ENCODE data around the gene NEU2. TPM values are rescaled to one million over a fixed set of nuclear protein-coding genes. Genes with fewer than 3 reads are reported as not detected.

Gene NEU2
- total and polyA plus RNA-seq, 10 of the 15 experiments (the other 5 are each of a cell fraction or from before 2014, with no cell fraction given), result not detected

DNA sequence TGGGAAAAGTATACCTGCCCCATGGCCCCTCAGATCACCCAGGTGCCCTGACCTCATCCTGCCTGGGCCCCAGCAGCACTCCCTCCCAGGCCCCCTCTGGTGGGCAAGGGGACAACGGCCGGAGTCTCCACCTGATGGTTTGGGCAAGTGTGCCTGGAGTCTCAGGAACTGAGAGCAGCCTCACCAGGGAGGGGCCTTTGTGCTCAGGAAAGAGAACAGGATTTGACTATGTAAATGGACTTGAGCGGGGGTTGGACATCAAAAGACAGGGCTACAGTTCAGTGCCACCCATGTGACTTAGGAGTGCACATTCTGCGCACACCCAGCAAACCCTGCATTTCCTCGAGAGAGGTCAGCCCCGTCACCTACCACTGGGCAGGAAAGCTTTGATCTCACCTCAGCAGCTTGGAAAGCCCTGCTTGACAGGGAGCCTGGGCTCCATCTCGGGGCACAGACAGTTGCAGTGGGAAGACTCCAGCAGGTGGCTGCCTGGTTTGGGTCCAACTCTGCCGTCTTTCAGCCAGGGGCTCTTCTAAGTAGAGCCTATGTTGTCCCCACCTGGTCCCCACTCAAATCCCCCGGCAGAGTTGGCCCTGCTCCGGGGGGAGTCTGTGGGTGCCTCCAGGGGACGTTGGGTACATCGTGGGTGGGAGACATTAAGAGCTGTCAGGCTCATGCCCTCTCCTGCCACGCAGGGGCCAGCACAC lies 30.9 kb downstream of the NEU2 start (continued):
- 0 out of 2 replicates have a peak, but pooled peaks have one; percentile 11 for TF ChIP-seq LARP7 (IDR thresholded peaks at IDR 0.05)
- TF ChIP-seq CBFB (IDR thresholded peaks at IDR 0.05; ENCODE audit: low read depth), result no peak
- no peak for TF ChIP-seq SMARCA5 (IDR thresholded peaks at IDR 0.05)
- no peak; the same call in 1 of the 2 replicates for TF ChIP-seq TARDBP (IDR thresholded peaks at IDR 0.05; ENCODE audit: borderline replicate concordance)
- TF ChIP-seq SRF (IDR thresholded peaks at IDR 0.05; ENCODE audit: low read depth in 2 of 2, low read length in 2 of 2), result no peak
- TF ChIP-seq TAF1 (IDR thresholded peaks at IDR 0.05; ENCODE audit: borderline replicate concordance, low read depth, low read length), result peak; percentile 66

DNA sequence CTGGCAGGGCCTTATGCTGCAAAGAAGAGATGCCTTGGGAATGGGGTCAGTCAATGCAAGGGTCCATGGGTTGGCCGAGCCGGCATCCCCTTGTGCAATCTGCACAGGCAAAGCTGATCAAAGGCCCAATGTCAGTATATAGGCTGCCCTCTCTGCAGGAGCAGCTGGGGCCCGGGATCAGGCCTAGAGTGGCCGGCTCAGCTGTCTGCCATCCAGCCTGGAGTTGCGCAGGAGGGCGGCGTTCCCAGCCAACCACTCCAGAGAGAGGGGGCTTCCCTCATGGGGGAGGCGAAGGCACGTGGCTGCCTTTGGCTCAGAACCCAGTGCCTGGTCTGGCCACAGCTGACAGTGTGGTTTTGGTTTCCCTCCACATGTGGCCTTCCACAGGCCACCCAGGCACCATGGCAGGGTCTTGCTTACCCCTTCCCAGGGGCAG lies 31.5 kb downstream of the NEU2 start:
- intact Hi-C loops (cut with micrococcal nuclease; ENCODE audit: unreplicated experiment), result loop anchor here (1.0 to 5.0 kb wide), 2 partner anchors 60 to 788 kb away; partner anchors contain the start of gene HJURP
- Histone ChIP-seq H3K4me3 (peak overlapping the region; percentile 94), H3K4me1 (ENCODE audit: control insufficient read depth, insufficient read depth, low read length) (peaks cover 58% of the 10 kb centered on the region), H3K27ac (ENCODE audit: control insufficient read depth, insufficient read depth) (peak overlapping the region; percentile 9), H4K20me1 (ENCODE audit: control insufficient read depth, insufficient read depth) (peaks cover 3% of the 10 kb centered on the region; the same call in 1 of the 2 replicates), H3K9me3 (replicated peaks; ENCODE audit: control insufficient read depth, insufficient read depth, low read length) (peaks cover 3% of the 10 kb centered on the region; the same call in 2 of the 3 replicates), H3K27me3 (replicated peaks in 1 of 2; ENCODE audit: control insufficient read depth in 2 of 2, insufficient read depth in 2 of 2, low read length in 1 of 2) (no peaks in the 10 kb centered on the region), H2AFZ (ENCODE audit: control insufficient read depth, low read depth, low read length) (no peak overlapping the region), H3K9ac (ENCODE audit: control insufficient read depth, insufficient read depth, low read length) (peak overlapping the region; percentile 54), H3K79me2 (ENCODE audit: control insufficient read depth, insufficient read depth, low read length) (peaks cover 88% of the 10 kb centered on the region), H3K4me2 (ENCODE audit: control insufficient read depth, insufficient read depth) (peak overlapping the region; percentile 98), H3K36me3 (ENCODE audit: control insufficient read depth in 2 of 2, insufficient read depth in 2 of 2, low read length in 1 of 2) (peaks cover 4 to 23% of the 10 kb centered on the region in 2 experiments)
- ChIA-PET SMC1A (ENCODE audit: uncharacterized antibody, unreplicated experiment) (interaction anchor here (0.6 to 13.6 kb wide), 8 partner anchors 17 to 112 kb away, joined by 3 to 351 read pairs (median 4); no protein-coding TSS in a partner anchor), POLR2A (interaction anchor here (1.2 to 9.6 kb wide), 4 partner anchors 11 to 38 kb away, joined by 3 to 271 read pairs (median 38); no protein-coding TSS in a partner anchor), RAD21 (ENCODE audit: unreplicated experiment) (interaction anchor here (0.7 to 13.5 kb wide), 9 partner anchors 9 to 188 kb away, joined by 3 to 361 read pairs (median 4); partner anchors contain the start of gene ATG16L1), CTCF (interaction anchor here (1.4 to 6.2 kb wide), 5 partner anchors 10 to 43 kb away, joined by 3 to 68 read pairs (median 10); no protein-coding TSS in a partner anchor)
- DNase-seq (ENCODE audit: low read depth, low spot score), result no peak
- no peak for FAIRE-seq
- 71% methylated on average over 9 of the region's 9 CpGs for WGBS (ENCODE audit: insufficient coverage, insufficient replicate concordance, low lambda C conversion rate, missing lambda C conversion rate)
- BruUV-seq (replicated peaks), result no TSS peak
- in situ Hi-C loops (cut with MboI), result no loop called here
- no peak for ATAC-seq
- TF ChIP-seq ZNF384 (IDR thresholded peaks at IDR 0.05; ENCODE audit: borderline replicate concordance, low read depth, low read length) (no peak), ZNF622 (IDR thresholded peaks at IDR 0.05) (no peak), RB1 (IDR thresholded peaks at IDR 0.05; ENCODE audit: borderline replicate concordance) (no peak), CHD2 (IDR thresholded peaks at IDR 0.05; ENCODE audit: borderline replicate concordance, low read depth, low read length) (peak; percentile 41; the same call in 1 of the 2 replicates), PAX5 (IDR thresholded peaks at IDR 0.05; ENCODE audit: borderline replicate concordance, low read depth, low read length) (no peak), RUNX3 (IDR thresholded peaks at IDR 0.05; ENCODE audit: low read length) (0 out of 2 replicates have a peak, but pooled peaks have one; percentile 20)
- TF ChIP-seq, protein P1, sequence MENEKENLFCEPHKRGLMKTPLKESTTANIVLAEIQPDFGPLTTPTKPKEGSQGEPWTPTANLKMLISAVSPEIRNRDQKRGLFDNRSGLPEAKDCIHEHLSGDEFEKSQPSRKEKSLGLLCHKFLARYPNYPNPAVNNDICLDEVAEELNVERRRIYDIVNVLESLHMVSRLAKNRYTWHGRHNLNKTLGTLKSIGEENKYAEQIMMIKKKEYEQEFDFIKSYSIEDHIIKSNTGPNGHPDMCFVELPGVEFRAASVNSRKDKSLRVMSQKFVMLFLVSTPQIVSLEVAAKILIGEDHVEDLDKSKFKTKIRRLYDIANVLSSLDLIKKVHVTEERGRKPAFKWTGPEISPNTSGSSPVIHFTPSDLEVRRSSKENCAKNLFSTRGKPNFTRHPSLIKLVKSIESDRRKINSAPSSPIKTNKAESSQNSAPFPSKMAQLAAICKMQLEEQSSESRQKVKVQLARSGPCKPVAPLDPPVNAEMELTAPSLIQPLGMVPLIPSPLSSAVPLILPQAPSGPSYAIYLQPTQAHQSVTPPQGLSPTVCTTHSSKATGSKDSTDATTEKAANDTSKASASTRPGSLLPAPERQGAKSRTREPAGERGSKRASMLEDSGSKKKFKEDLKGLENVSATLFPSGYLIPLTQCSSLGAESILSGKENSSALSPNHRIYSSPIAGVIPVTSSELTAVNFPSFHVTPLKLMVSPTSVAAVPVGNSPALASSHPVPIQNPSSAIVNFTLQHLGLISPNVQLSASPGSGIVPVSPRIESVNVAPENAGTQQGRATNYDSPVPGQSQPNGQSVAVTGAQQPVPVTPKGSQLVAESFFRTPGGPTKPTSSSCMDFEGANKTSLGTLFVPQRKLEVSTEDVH (IDR thresholded peaks at IDR 0.05; ENCODE audit: low read depth, partially characterized antibody), result no peak
- TF ChIP-seq, protein P2, sequence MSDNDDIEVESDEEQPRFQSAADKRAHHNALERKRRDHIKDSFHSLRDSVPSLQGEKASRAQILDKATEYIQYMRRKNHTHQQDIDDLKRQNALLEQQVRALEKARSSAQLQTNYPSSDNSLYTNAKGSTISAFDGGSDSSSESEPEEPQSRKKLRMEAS (IDR thresholded peaks at IDR 0.05; ENCODE audit: low read depth, low read length), result no peak
- TF ChIP-seq, protein P3, sequence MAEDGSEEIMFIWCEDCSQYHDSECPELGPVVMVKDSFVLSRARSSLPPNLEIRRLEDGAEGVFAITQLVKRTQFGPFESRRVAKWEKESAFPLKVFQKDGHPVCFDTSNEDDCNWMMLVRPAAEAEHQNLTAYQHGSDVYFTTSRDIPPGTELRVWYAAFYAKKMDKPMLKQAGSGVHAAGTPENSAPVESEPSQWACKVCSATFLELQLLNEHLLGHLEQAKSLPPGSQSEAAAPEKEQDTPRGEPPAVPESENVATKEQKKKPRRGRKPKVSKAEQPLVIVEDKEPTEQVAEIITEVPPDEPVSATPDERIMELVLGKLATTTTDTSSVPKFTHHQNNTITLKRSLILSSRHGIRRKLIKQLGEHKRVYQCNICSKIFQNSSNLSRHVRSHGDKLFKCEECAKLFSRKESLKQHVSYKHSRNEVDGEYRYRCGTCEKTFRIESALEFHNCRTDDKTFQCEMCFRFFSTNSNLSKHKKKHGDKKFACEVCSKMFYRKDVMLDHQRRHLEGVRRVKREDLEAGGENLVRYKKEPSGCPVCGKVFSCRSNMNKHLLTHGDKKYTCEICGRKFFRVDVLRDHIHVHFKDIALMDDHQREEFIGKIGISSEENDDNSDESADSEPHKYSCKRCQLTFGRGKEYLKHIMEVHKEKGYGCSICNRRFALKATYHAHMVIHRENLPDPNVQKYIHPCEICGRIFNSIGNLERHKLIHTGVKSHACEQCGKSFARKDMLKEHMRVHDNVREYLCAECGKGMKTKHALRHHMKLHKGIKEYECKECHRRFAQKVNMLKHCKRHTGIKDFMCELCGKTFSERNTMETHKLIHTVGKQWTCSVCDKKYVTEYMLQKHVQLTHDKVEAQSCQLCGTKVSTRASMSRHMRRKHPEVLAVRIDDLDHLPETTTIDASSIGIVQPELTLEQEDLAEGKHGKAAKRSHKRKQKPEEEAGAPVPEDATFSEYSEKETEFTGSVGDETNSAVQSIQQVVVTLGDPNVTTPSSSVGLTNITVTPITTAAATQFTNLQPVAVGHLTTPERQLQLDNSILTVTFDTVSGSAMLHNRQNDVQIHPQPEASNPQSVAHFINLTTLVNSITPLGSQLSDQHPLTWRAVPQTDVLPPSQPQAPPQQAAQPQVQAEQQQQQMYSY (CRISPR knock-in tag; IDR thresholded peaks at IDR 0.05), result no peak
